ENCODE data around the gene PPP1R11.
"Not testable (repeated sequence)": the region's sequence is repeated elsewhere in the genome, so short reads cannot be mapped to it uniquely, and the experiment has no call there.

The PPP1R11 gene

GRCh38 chr6:30097902-30098768, 31.1 kb downstream of the PPP1R11 start:
- no peak for DNase-seq (ENCODE audit: low read depth)

- no peak for DNase-seq (ENCODE audit: low read depth)
These were observed 33.2 kb downstream of the PPP1R11 start for GRCh38 chr6:30100154-30100553.

GRCh38 chr6:30100585-30101443, 33.8 kb downstream of the PPP1R11 start:
- no peak for DNase-seq (ENCODE audit: low read depth)

GRCh38 chr6:30101444-30102413, 34.7 kb downstream of the PPP1R11 start:
- DNase-seq (ENCODE audit: low read depth), result peak; percentile 34

GRCh38 chr6:30102414-30102969, 35.5 kb downstream of the PPP1R11 start:
- no peak for DNase-seq (ENCODE audit: low read depth)

GRCh38 chr6:30102970-30103871, 36.2 kb downstream of the PPP1R11 start:
- DNase-seq (ENCODE audit: low read depth), result peak; percentile 71

GRCh38 chr6:30103872-30104179, 36.8 kb downstream of the PPP1R11 start:
- no peak for DNase-seq (ENCODE audit: low read depth)

GRCh38 chr6:30104661-30105060, 37.7 kb downstream of the PPP1R11 start:
- no peak for DNase-seq (ENCODE audit: low read depth)

- DNase-seq (ENCODE audit: low read depth), result no peak
These were observed 44.4 kb downstream of the PPP1R11 start for GRCh38 chr6:30111266-30111856.

- no peak for DNase-seq (ENCODE audit: low read depth)
These were observed 45.5 kb downstream of the PPP1R11 start for GRCh38 chr6:30112402-30112994.

- DNase-seq (ENCODE audit: low read depth), result no peak
These were observed 46.2 kb downstream of the PPP1R11 start, which contains the start of gene TRIM31 for GRCh38 chr6:30113003-30113759. Gene TRIM31 (minus strand): TSS chr6:30113090. CDS start chr6:30112805, 285 bp downstream.

GRCh38 chr6:30113841-30114240, 46.8 kb downstream of the PPP1R11 start:
- no peak for DNase-seq (ENCODE audit: low read depth)

GRCh38 chr6:30116724-30117123, 49.7 kb downstream of the PPP1R11 start:
- no peak for DNase-seq (ENCODE audit: low read depth)

- not testable (repeated sequence) for DNase-seq (ENCODE audit: low read depth)
These were observed 51.7 kb downstream of the PPP1R11 start for GRCh38 chr6:30118691-30119090.
